H1 (cell line): Measurements from ENCODE around the gene LAMP1. TPM values are rescaled to one million over a fixed set of nuclear protein-coding genes. Genes with fewer than 3 reads are reported as not detected.

ENCODE experiments used
- ATF2 ChIP-seq: IDR thresholded peaks from 2 replicates; pipeline ENCODE4 v1.6.1; 2012; ENCODE audit warnings: low read length, inconsistent platforms
- polyA plus RNA-seq, 7 experiments: library from polyadenylated mRNA; depleted of rRNA in 3 of 7; stranded (reverse) in 5 of 7; unstranded in 2 of 7; fragments of >200 nt in 5 of 7; fragments of 200-250 nt in 2 of 7; gene quantifications; 1 replicate in 5 of 7; 2 replicates in 1 of 7; 4 replicates in 1 of 7; pipeline versions ENCODE4 v1.2.1 to v1.2.3, GENCODE V29; 2011 to 2013; ENCODE audit warnings: missing spikeins in 2 of 7, mixed read lengths in 2 of 7
- total RNA-seq: library from RNA; stranded (reverse); fragmentation: NEBNext Ultra II Directional; extraction: Animal tissue kit (Norgen Biotek cat#: 25700); gene quantifications from 2 replicates; pipeline ENCODE4 v1.2.1, GENCODE V29; 2021

The LAMP1 gene
- total and polyA plus RNA-seq, 2 of the 8 experiments (the other 6 are each of a cell fraction or from before 2014, with no cell fraction given) = 97.6 to 140 TPM

GRCh38 chr13:113296823-113297369 lies at the start of gene LAMP1 (continued):
- TF ChIP-seq ATF2 = 0 out of 2 replicates have a peak, but pooled peaks have one; percentile 41
